NB4 (cell line): Measurements from ENCODE around the gene PATJ.

ENCODE experiments used
- CTCF ChIP-seq: IDR thresholded peaks from one replicate; pipeline ENCODE4 v1.5.1; 2012; ENCODE audit warnings: low read depth, low read length
- MYC ChIP-seq: IDR thresholded peaks from 2 replicates; pipeline ENCODE4 v1.6.1; 2011; ENCODE audit warnings: low read depth, low read length
- POLR2A ChIP-seq: IDR thresholded peaks from 2 replicates; pipeline ENCODE4 v1.6.1; 2011; ENCODE audit warnings: mild to moderate bottlenecking; ENCODE audit not compliant: insufficient read length; ENCODE audit errors: extremely low read depth

GRCh38 chr1:62187548-62187947 lies 445.3 kb downstream of the PATJ start:
- TF ChIP-seq CTCF (no peak), POLR2A (no peak), MYC (no peak)
